HL-60 (cell line): ENCODE results near the gene SDK1.

Experiments used
- DNase-seq, 2 experiments: peaks; one replicate each; pipeline ENCODE4 v3.0.0-alpha.2; 2010 to 2020; ENCODE audit warnings: low read depth in 1 of 2, low spot score in 1 of 2
- H3K27ac ChIP-seq: fragments of 250-450 bp; sonication (Bioruptor Pico); replicated peaks from 2 replicates; pipeline ENCODE4 v1.5.1; 2020; ENCODE audit warnings: mild to moderate bottlenecking, moderate library complexity
- H3K27me3 ChIP-seq: fragments of 250-450 bp; sonication (Bioruptor Pico); 2 replicates; pipeline ENCODE4 v1.5.1; 2021; ENCODE audit warnings: mild to moderate bottlenecking, moderate library complexity; ENCODE audit not compliant: insufficient read depth, poor library complexity, severe bottlenecking
- H3K4me3 ChIP-seq: replicated peaks from 2 replicates; pipeline ENCODE4 v1.5.1; 2011; ENCODE audit warnings: mild to moderate bottlenecking, control low read depth, low read length; ENCODE audit not compliant: insufficient read depth
- CTCF ChIP-seq: IDR thresholded peaks from one replicate; pipeline ENCODE4 v1.5.1; 2011; ENCODE audit warnings: low read length, control low read depth, inconsistent platforms; ENCODE audit not compliant: insufficient read depth
- GABPA ChIP-seq: IDR thresholded peaks from 2 replicates; pipeline ENCODE4 v1.6.1; 2012; ENCODE audit warnings: low read depth
- POLR2AphosphoS5 ChIP-seq: IDR thresholded peaks from 2 replicates; pipeline ENCODE4 v1.6.1; 2012; ENCODE audit warnings: low read depth
- REST ChIP-seq: IDR thresholded peaks from 2 replicates; pipeline ENCODE4 v1.6.1; 2012; ENCODE audit warnings: low read depth; ENCODE audit not compliant: insufficient replicate concordance
- SPI1 ChIP-seq: IDR thresholded peaks from 2 replicates; pipeline ENCODE4 v1.6.1; 2012; ENCODE audit warnings: low read depth, mild to moderate bottlenecking, borderline replicate concordance

Gene SDK1

GRCh38 chr7:3321206-3321605 is 20.2 kb downstream of the SDK1 start:
- H3K27me3 ChIP-seq: peaks cover 3% of the 10 kb centered on the region
- no peak overlapping the region for H3K4me3 ChIP-seq
- H3K27ac ChIP-seq: no peak overlapping the region
- TF ChIP-seq REST: no peak
- TF ChIP-seq POLR2AphosphoS5: no peak
- no peak for TF ChIP-seq CTCF
- no peak for TF ChIP-seq SPI1
- TF ChIP-seq GABPA: no peak
- no peak for DNase-seq

- Histone ChIP-seq H3K27me3 (peaks cover 3% of the 10 kb centered on the region), H3K4me3 (no peak overlapping the region), H3K27ac (no peak overlapping the region)
- DNase-seq: no peak
- TF ChIP-seq POLR2AphosphoS5 (no peak), CTCF (no peak), SPI1 (no peak), REST (no peak), GABPA (no peak)
Measured at GRCh38 chr7:3321745-3322144, 20.7 kb downstream of the SDK1 start.

- TF ChIP-seq CTCF (no peak), SPI1 (no peak), REST (no peak), POLR2AphosphoS5 (no peak), GABPA (no peak)
- no peak overlapping the region for H3K4me3 ChIP-seq
- no peak overlapping the region for H3K27ac ChIP-seq
- DNase-seq: no peak
- H3K27me3 ChIP-seq: peaks cover 3% of the 10 kb centered on the region
Measured at GRCh38 chr7:3326246-3326645, 25.2 kb downstream of the SDK1 start.
